ENCODE data around the gene TASL. TPM values are rescaled to one million over a fixed set of nuclear protein-coding genes. Genes with fewer than 3 reads are reported as not detected.
"Not testable (repeated sequence)": the region's sequence is repeated elsewhere in the genome, so short reads cannot be mapped to it uniquely, and the experiment has no call there.

The TASL gene
- total RNA-seq, 2 experiments from 2014 or later, result 1.2 to 1.5 TPM

DNA sequence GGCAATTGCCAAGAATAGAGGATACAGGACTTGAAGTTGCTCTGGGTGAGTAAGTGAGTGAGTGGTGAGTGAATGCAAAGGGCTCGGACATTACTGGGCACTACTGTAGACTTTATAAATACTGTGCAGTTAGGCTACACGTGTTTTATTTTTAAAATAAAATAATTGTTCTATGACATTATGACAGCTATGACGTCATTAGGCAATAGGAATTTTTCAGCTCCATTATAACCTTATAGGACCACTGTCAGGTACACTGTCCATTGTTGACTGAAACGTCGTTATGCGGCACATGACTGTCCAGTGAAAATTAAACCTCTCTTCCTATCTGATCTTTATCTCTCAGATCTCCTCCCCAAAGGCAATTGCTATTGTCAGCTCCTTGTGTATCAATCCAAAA, 5.1 kb upstream of the TASL start:
- ChIA-PET CTCF (no interaction called here), POLR2A (no interaction called here)

GRCh38 chrX:30580641-30581040, 3.1 kb upstream of the TASL start:
- CTCF ChIA-PET, result no interaction called here
- POLR2A ChIA-PET, result no interaction called here

DNA sequence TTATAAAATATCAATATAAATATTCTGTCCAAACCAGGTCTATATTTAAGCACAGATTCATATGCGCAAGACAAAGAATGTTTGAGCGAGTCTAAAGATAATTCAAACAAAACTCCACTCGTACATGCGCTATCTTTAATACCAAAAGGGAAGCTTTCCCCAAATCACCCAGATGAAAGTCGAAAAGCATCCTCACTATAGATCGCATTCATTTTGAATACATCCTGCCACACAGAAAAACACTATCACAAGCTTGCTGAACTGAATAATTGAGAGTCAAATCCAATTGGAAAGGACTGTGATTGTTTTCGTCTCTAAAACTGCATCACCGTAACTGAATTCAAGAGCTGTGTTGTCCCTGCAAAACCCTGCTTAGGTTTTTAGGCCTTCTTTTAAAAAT, 685 bp downstream of the TASL start:
- ChIA-PET CTCF (interaction anchor here (0.6 kb wide), 1 partner anchor 14 kb away, joined by 3 read pairs; no protein-coding TSS in a partner anchor), POLR2A (interaction anchor here (0.8 kb wide), 1 partner anchor 16 kb away, joined by 3 read pairs; no protein-coding TSS in a partner anchor)

- CTCF ChIA-PET, result no interaction called here
Observed at GRCh38 chrX:30573125-30573524, 4.4 kb downstream of the TASL start.

GRCh38 chrX:30572678-30573077, 4.9 kb downstream of the TASL start:
- POLR2A ChIA-PET, result no interaction called here
- CTCF ChIA-PET, result no interaction called here

More at GRCh38 chrX:30573125-30573524, 4.4 kb downstream of the TASL start:
- POLR2A ChIA-PET, result no interaction called here

- POLR2A ChIA-PET, result no interaction called here
- CTCF ChIA-PET, result no interaction called here
Observed at GRCh38 chrX:30572004-30572403, 5.6 kb downstream of the TASL start.

DNA sequence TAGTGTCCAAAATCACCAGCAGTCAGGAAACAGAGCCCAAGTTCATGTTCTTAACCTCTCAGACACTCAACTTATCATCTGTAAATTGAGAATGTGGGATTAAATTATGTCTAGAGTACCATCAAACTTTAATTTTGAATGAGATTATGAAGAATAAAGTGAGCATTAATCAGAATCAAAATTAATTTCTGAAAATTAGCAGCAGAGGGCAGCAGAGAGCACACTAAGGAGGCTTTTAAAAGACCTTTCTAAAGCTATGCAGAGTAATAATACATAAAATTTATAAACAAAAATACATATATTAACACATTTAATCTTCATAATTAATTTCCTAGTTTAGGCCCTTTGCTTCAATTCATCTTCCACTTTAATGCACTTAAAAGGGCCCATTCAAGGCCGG, 7.1 kb downstream of the TASL start:
- ChIA-PET CTCF (interaction anchor here (0.6 to 1.0 kb wide), 3 partner anchors 65 to 177 kb away, joined by 3 to 4 read pairs (median 4); no protein-coding TSS in a partner anchor), POLR2A (no interaction called here)

DNA sequence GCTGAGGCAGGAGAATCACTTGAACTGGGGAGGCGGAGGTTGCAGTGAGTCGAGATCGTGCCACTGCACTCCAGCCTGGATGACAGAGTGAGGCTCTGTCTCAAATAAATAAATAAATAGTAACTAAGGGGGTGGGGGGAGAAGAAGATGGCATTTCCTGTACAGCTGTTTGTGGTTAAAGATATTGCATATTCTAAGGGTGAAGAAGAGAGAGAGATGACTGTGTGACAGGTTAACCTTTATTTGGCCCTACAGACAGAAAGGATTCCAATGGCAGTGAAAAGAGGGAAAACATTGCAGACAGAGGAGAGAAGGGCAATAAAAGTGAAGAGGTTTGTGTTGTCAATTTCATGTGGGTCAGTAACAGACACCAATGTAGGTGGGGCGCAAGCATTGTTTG, 9.4 kb downstream of the TASL start:
- CTCF ChIA-PET, result no interaction called here
- POLR2A ChIA-PET, result no interaction called here

GRCh38 chrX:30563070-30563469, 14.5 kb downstream of the TASL start:
- POLR2A ChIA-PET, CTCF ChIA-PET: not testable (repeated sequence)

DNA sequence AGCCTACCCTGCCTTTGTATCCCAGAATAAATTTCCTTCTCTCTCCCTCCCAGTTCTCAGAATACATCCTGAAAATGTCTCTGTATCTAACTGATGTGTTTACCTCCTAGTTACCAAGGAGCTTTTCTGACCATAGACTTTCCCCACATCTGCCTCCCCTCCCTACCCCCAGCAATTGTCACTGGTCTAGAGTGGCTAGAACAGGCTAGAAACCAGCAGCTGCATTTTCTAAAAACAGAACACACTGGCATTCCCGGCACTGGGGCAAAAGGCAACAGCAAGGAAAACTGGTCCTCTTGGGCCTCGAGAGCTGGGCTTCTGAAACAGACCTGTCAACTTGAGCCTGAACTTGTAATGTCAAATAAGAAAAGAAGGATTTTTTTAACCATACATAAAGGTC, 16.4 kb downstream of the TASL start:
- POLR2A ChIA-PET, result no interaction called here
- CTCF ChIA-PET, result no interaction called here

DNA sequence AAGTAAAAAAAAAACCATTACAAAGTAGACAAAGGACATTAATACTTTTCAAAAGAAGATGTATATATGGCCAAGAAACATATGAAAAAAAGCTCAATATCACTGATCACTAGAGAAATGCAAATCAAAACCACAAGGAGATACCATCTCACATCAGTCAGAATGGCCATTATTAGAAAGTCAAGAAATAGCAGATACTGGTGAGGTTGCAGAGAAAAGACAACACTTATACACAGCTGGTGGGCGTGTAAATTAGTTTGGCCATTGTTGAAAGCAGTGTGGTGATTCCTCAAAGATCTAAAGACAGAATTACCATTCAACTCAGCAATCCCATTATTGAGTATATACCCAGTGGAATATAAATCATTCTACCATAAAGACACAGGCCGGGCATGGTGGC, 39.3 kb downstream of the TASL start:
- POLR2A ChIA-PET, result no interaction called here

GRCh38 chrX:30533835-30534234, 43.7 kb downstream of the TASL start:
- CTCF ChIA-PET, result no interaction called here
- POLR2A ChIA-PET, result no interaction called here

More for the DNA sequence above, 39.3 kb downstream of the TASL start:
- CTCF ChIA-PET, result no interaction called here

- POLR2A ChIA-PET, result no interaction called here
- CTCF ChIA-PET, result no interaction called here
Observed at GRCh38 chrX:30533266-30533665, 44.3 kb downstream of the TASL start.

- POLR2A ChIA-PET, result no interaction called here
- CTCF ChIA-PET, result no interaction called here
Observed at GRCh38 chrX:30530606-30531005, 47.0 kb downstream of the TASL start.

- ChIA-PET POLR2A (no interaction called here), CTCF (no interaction called here)
Observed at GRCh38 chrX:30525732-30526131, 51.8 kb downstream of the TASL start.

- ChIA-PET CTCF (no interaction called here), POLR2A (no interaction called here)
Observed at GRCh38 chrX:30521440-30522182, 56.0 kb downstream of the TASL start.

GRCh38 chrX:30513284-30513683, 64.3 kb downstream of the TASL start:
- ChIA-PET POLR2A (no interaction called here), CTCF (no interaction called here)

Other genes with a start within 250 kb of the TASL start
- gene GK, start 75.7 kb upstream of the TASL start, total RNA-seq, result 10 to 100 TPM; 28.3 to 30.9 TPM